T-helper 17 cell (primary cell): ENCODE measurements around the gene SLC22A17. TPM values are rescaled to one million over a fixed set of nuclear protein-coding genes. Genes with fewer than 3 reads are reported as not detected.

Source experiments
- ATAC-seq: fragments of 150-1000 bp; cut with Tn5 transposase; 2 replicates; pipeline ENCODE4 v1.10.0; 2021; ENCODE audit warnings: mild to moderate bottlenecking, moderate library complexity
- DNase-seq, 3 donors: peaks; one replicate each; pipeline versions ENCODE4 v3.0.0 to v3.0.0-alpha.2; 2020 to 2021
- H3K9me3 ChIP-seq: one replicate; pipeline ENCODE4 v1.7.0; 2013; ENCODE audit warnings: low read length, mild to moderate bottlenecking; ENCODE audit not compliant: control insufficient read depth, poor library complexity, severe bottlenecking
- H3K27ac Mint-ChIP-seq: one replicate; pipeline ENCODE4 v1.8.0; 2022; ENCODE audit warnings: mild to moderate bottlenecking, moderate library complexity, mixed read lengths
- H3K27me3 Mint-ChIP-seq: one replicate; pipeline ENCODE4 v1.8.0; 2022; ENCODE audit warnings: mixed read lengths
- H3K36me3 Mint-ChIP-seq: one replicate; pipeline ENCODE4 v1.8.0; 2022; ENCODE audit warnings: low read depth, mixed read lengths
- H3K4me1 Mint-ChIP-seq: one replicate; pipeline ENCODE4 v1.8.0; 2022; ENCODE audit warnings: mild to moderate bottlenecking, mixed read lengths
- H3K4me3 Mint-ChIP-seq: one replicate; pipeline ENCODE4 v1.8.0; 2022; ENCODE audit warnings: mild to moderate bottlenecking, moderate library complexity, mixed read lengths
- total RNA-seq, 4 donors: library from RNA in 2 of 4; stranded (reverse) in 2 of 4; gene quantifications; one replicate each; pipeline ENCODE4 v1.2.3 and lab custom pipeline; 2022 to 2026

SLC22A17 gene
- total RNA-seq, 2 donors from 2014 or later: 3.7 to 10.5 TPM

GRCh38 chr14:23378612-23379220, 26.0 kb upstream of the SLC22A17 start:
- H3K4me1 Mint-ChIP-seq: no peaks in the 10 kb centered on the region
- DNase-seq: no peak
- H3K4me3 Mint-ChIP-seq: no peak overlapping the region
- peaks cover 44% of the 10 kb centered on the region for H3K27me3 Mint-ChIP-seq
- H3K9me3 ChIP-seq: no peaks in the 10 kb centered on the region
- no peaks in the 10 kb centered on the region for H3K36me3 Mint-ChIP-seq
- H3K27ac Mint-ChIP-seq: no peak overlapping the region
- no peak for ATAC-seq

GRCh38 chr14:23377573-23378563, 25.2 kb upstream of the SLC22A17 start:
- peaks cover 42% of the 10 kb centered on the region for H3K27me3 Mint-ChIP-seq
- no peak overlapping the region for H3K27ac Mint-ChIP-seq
- H3K9me3 ChIP-seq: no peaks in the 10 kb centered on the region
- ATAC-seq (no peak), DNase-seq (no peak)
- H3K4me3 Mint-ChIP-seq: no peak overlapping the region
- no peaks in the 10 kb centered on the region for H3K4me1 Mint-ChIP-seq
- H3K36me3 Mint-ChIP-seq: no peaks in the 10 kb centered on the region

- ATAC-seq: no peak
- no peak for DNase-seq
- Mint-ChIP-seq H3K27ac (no peak overlapping the region), H3K36me3 (no peaks in the 10 kb centered on the region), H3K4me1 (no peaks in the 10 kb centered on the region), H3K4me3 (no peak overlapping the region), H3K27me3 (peaks cover 37% of the 10 kb centered on the region)
- no peaks in the 10 kb centered on the region for H3K9me3 ChIP-seq
Measured at GRCh38 chr14:23377198-23377550, 24.5 kb upstream of the SLC22A17 start.

GRCh38 chr14:23376482-23377197, 24.0 kb upstream of the SLC22A17 start, which contains the start of gene CMTM5:
CMTM5 (plus strand) TSS chr14:23377046; CDS start chr14:23377252, 206 bp downstream.
- H3K27ac Mint-ChIP-seq: no peak within 1 kb of the TSS
- ATAC-seq: no peak
- H3K4me1 Mint-ChIP-seq: no peaks in the 10 kb centered on the region

GRCh38 chr14:23375527-23376251, 23.0 kb upstream of the SLC22A17 start:
- ATAC-seq: no peak
- DNase-seq: no peak
- no peaks in the 10 kb centered on the region for H3K9me3 ChIP-seq
- H3K36me3 Mint-ChIP-seq: peaks cover 3% of the 10 kb centered on the region
- peaks cover 34% of the 10 kb centered on the region for H3K27me3 Mint-ChIP-seq
- no peaks in the 10 kb centered on the region for H3K4me1 Mint-ChIP-seq
- no peak overlapping the region for H3K4me3 Mint-ChIP-seq
- H3K27ac Mint-ChIP-seq: no peak overlapping the region

More at GRCh38 chr14:23376482-23377197, 24.0 kb upstream of the SLC22A17 start, which contains the start of gene CMTM5:
- Mint-ChIP-seq H3K36me3 (peaks cover under 1% of the 10 kb centered on the region), H3K27me3 (peaks cover 33% of the 10 kb centered on the region), H3K4me3 (no peak within 1 kb of the TSS)
- no peaks in the 10 kb centered on the region for H3K9me3 ChIP-seq
- no peak for DNase-seq

- ATAC-seq: no peak
- H3K27ac Mint-ChIP-seq: no peak overlapping the region
Measured at GRCh38 chr14:23373041-23373440, 20.4 kb upstream of the SLC22A17 start.

GRCh38 chr14:23372509-23372908, 19.8 kb upstream of the SLC22A17 start, which contains the start of gene IL25:
IL25 (plus strand) TSS chr14:23372809.
- H3K27ac Mint-ChIP-seq: no peak within 1 kb of the TSS
- H3K27me3 Mint-ChIP-seq: peaks cover 42% of the 10 kb centered on the region
- peaks cover 4% of the 10 kb centered on the region for H3K4me1 Mint-ChIP-seq
- DNase-seq (no peak), ATAC-seq (no peak)
- H3K4me3 Mint-ChIP-seq: no peak within 1 kb of the TSS
- H3K9me3 ChIP-seq: no peaks in the 10 kb centered on the region
- H3K36me3 Mint-ChIP-seq: peaks cover 6% of the 10 kb centered on the region

More at GRCh38 chr14:23373041-23373440, 20.4 kb upstream of the SLC22A17 start:
- H3K4me1 Mint-ChIP-seq: peaks cover 4% of the 10 kb centered on the region
- no peaks in the 10 kb centered on the region for H3K9me3 ChIP-seq
- H3K36me3 Mint-ChIP-seq: peaks cover 6% of the 10 kb centered on the region
- H3K27me3 Mint-ChIP-seq: peaks cover 39% of the 10 kb centered on the region
- H3K4me3 Mint-ChIP-seq: no peak overlapping the region
- DNase-seq: no peak

GRCh38 chr14:23371865-23372264, 19.2 kb upstream of the SLC22A17 start:
- Mint-ChIP-seq H3K4me1 (peaks cover 6% of the 10 kb centered on the region), H3K36me3 (peaks cover 6% of the 10 kb centered on the region), H3K27ac (no peak overlapping the region), H3K4me3 (no peak overlapping the region), H3K27me3 (peaks cover 42% of the 10 kb centered on the region)
- no peak for ATAC-seq
- H3K9me3 ChIP-seq: no peaks in the 10 kb centered on the region
- no peak for DNase-seq

GRCh38 chr14:23370221-23370620, 17.5 kb upstream of the SLC22A17 start:
- DNase-seq (no peak), ATAC-seq (no peak)
- Mint-ChIP-seq H3K27me3 (peaks cover 44% of the 10 kb centered on the region), H3K4me3 (no peak overlapping the region), H3K36me3 (peaks cover 6% of the 10 kb centered on the region), H3K4me1 (peaks cover 7% of the 10 kb centered on the region), H3K27ac (no peak overlapping the region)
- no peaks in the 10 kb centered on the region for H3K9me3 ChIP-seq

- no peak overlapping the region for H3K4me3 Mint-ChIP-seq
- peaks cover 11% of the 10 kb centered on the region for H3K4me1 Mint-ChIP-seq
- ATAC-seq (no peak), DNase-seq (no peak)
- peaks cover 4% of the 10 kb centered on the region for H3K36me3 Mint-ChIP-seq
- no peak overlapping the region for H3K27ac Mint-ChIP-seq
- no peaks in the 10 kb centered on the region for H3K9me3 ChIP-seq
- H3K27me3 Mint-ChIP-seq: peaks cover 57% of the 10 kb centered on the region
Measured at GRCh38 chr14:23366426-23366921, 13.8 kb upstream of the SLC22A17 start.

GRCh38 chr14:23365732-23366425, 13.2 kb upstream of the SLC22A17 start:
- Mint-ChIP-seq H3K4me3 (no peak overlapping the region), H3K27ac (no peak overlapping the region), H3K4me1 (peaks cover 12% of the 10 kb centered on the region), H3K27me3 (peaks cover 57% of the 10 kb centered on the region), H3K36me3 (peaks cover 5% of the 10 kb centered on the region)
- no peaks in the 10 kb centered on the region for H3K9me3 ChIP-seq
- ATAC-seq (no peak), DNase-seq (no peak)
